Glomerular visceral epithelial cell (primary cell): ENCODE results near the gene ARHGEF10L.

Experiments
- DNase-seq: peaks from one replicate; pipeline ENCODE4 v3.0.0-alpha.2; 2016; ENCODE audit errors: extremely low spot score

Gene ARHGEF10L

GRCh38 chr1:17711577-17711910, 172.0 kb downstream of the ARHGEF10L start:
- DNase-seq = no peak

- DNase-seq = no peak
Measured at GRCh38 chr1:17711941-17712340, 172.4 kb downstream of the ARHGEF10L start.

- DNase-seq = no peak
Measured at GRCh38 chr1:17713993-17714392, 174.5 kb downstream of the ARHGEF10L start.

- no peak for DNase-seq
Measured at GRCh38 chr1:17717594-17718535, 178.4 kb downstream of the ARHGEF10L start.

- peak; percentile 54 for DNase-seq
Measured at GRCh38 chr1:17719874-17720273, 180.4 kb downstream of the ARHGEF10L start.

- DNase-seq = no peak
Measured at GRCh38 chr1:17721444-17721843, 181.9 kb downstream of the ARHGEF10L start.

GRCh38 chr1:17723684-17724083, 184.2 kb downstream of the ARHGEF10L start:
- no peak for DNase-seq

GRCh38 chr1:17724150-17724549, 184.7 kb downstream of the ARHGEF10L start:
- DNase-seq = no peak

- no peak for DNase-seq
Measured at GRCh38 chr1:17725084-17725719, 185.7 kb downstream of the ARHGEF10L start.

- no peak for DNase-seq
Measured at GRCh38 chr1:17725811-17726582, 186.5 kb downstream of the ARHGEF10L start.

- DNase-seq = no peak
Measured at GRCh38 chr1:17728123-17728712, 188.7 kb downstream of the ARHGEF10L start.

GRCh38 chr1:17729248-17729647, 189.8 kb downstream of the ARHGEF10L start:
- DNase-seq = no peak

GRCh38 chr1:17729909-17730308, 190.4 kb downstream of the ARHGEF10L start:
- DNase-seq = no peak

GRCh38 chr1:17731460-17731859, 192.0 kb downstream of the ARHGEF10L start:
- no peak for DNase-seq

- no peak for DNase-seq
Measured at GRCh38 chr1:17732475-17732874, 193.0 kb downstream of the ARHGEF10L start.

GRCh38 chr1:17733661-17734060, 194.2 kb downstream of the ARHGEF10L start:
- DNase-seq = no peak

- DNase-seq = no peak
Measured at GRCh38 chr1:17734609-17735008, 195.1 kb downstream of the ARHGEF10L start.

GRCh38 chr1:17735348-17735747, 195.8 kb downstream of the ARHGEF10L start:
- no peak for DNase-seq

GRCh38 chr1:17735793-17736192, 196.3 kb downstream of the ARHGEF10L start:
- no peak for DNase-seq

- DNase-seq = no peak
Measured at GRCh38 chr1:17736625-17737024, 197.1 kb downstream of the ARHGEF10L start.

- no peak for DNase-seq
Measured at GRCh38 chr1:17739050-17739449, 199.6 kb downstream of the ARHGEF10L start.

- no peak for DNase-seq
Measured at GRCh38 chr1:17741052-17741451, 201.6 kb downstream of the ARHGEF10L start.
